ENCODE results near the gene IL1RL2.

The IL1RL2 gene

DNA sequence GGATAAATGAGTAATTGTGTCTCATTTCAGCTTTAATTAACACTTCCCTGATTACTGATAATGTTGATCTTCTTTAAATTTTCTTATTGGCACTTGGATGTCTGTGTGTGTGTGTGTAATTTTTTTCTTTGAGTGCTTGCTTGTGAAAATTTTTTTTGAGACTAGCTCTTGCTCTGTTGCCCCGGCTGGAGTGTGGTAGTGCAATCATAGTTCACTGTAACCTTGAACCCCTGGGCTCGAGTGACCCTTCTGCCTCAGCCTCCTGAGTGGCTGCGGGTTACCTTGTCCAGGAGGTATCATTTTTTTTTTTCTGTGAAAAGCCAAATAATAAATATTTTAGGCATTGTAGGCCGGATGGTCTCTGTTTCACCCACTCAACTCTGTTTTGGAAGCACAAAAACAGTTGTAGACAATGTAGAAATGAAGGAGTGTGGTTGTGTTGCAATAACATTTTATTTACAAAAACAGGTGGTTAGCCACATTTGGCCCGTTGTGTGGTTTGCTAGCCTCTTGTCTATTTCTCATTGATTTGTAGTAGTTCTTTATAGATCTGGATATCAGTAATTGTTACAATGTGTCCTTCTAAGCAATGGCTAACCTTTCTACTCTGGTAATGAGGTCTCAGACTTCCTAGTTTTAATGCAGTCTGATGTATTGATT lies 7.9 kb downstream of the IL1RL2 start:
- DNase-seq (ENCODE audit: low read depth) = no peak

DNA sequence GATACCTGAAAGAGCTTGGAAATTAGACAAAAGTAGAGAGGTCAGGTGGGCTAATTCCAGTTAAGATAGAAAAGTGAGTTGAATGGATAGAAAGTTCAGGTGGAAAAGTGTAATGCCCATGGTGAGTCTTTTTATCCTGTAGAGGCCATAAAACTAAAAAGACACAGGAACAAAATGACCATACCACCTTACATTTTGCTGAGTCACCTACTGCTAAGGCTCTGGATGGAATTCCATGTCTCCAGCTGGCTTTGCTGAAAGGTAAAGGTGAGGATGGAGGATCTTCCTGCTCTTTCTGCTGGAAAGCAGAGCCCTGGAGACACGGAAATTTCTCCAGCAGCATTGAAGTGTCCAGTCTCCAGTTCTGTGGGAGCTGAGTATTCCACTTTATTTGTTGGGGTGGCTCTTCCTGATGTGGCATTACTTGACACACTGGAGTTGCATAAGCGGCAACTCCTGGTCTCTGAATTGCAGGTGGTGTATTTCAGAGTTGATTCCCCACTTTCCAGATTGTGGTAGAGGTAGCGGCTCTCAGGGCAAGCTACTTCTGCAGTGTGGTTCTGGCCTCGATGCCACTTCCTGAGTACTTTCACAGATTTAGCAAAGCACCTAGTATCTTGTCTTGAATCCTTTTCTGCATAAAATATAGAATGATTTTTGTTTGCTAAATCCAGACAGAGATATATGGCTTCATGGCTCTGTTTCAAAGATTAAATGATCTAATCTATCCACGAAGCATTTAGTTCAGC lies 10.7 kb downstream of the IL1RL2 start:
- no peak for DNase-seq (ENCODE audit: low read depth)

DNA sequence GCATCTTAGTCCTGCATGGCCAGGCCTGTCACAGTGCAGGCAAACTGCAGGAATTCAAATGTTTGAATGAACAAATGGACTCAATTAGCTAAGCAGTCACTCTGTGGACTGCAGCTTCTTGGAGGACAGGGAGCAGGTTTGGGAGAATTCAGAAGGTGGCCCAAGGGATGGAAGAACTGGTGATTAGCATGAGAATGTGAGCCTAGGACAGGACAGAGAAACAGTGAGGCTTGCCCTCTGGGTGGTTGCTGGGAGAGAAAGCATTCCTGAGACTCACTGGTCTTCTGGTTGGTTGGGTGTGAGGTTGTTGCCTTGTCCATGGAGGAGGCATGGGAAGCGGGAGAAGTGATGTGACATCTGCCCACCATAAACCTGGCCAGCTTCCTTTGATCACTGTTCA lies 13.7 kb downstream of the IL1RL2 start:
- no peak for DNase-seq (ENCODE audit: low read depth)

DNA sequence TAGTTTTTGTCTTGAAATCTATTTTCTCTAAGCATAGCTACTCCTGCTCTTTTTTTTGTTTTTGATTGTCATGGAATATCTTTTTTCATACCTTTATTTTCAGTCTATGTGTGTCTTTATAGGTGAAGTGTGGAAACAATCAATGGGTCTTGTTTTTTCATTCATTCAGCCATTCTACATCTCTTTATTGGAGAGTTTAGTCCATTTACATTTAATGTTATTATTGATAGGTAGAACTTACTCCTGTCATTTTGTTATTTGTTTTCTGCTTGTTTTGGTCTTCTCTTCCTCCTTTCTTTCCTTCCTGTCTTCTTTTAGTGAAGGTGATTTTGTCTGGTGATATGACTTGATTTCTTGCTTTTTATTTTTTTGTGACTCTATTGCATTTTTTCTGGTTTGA lies 17.8 kb downstream of the IL1RL2 start:
- DNase-seq (ENCODE audit: low read depth) = no peak

DNA sequence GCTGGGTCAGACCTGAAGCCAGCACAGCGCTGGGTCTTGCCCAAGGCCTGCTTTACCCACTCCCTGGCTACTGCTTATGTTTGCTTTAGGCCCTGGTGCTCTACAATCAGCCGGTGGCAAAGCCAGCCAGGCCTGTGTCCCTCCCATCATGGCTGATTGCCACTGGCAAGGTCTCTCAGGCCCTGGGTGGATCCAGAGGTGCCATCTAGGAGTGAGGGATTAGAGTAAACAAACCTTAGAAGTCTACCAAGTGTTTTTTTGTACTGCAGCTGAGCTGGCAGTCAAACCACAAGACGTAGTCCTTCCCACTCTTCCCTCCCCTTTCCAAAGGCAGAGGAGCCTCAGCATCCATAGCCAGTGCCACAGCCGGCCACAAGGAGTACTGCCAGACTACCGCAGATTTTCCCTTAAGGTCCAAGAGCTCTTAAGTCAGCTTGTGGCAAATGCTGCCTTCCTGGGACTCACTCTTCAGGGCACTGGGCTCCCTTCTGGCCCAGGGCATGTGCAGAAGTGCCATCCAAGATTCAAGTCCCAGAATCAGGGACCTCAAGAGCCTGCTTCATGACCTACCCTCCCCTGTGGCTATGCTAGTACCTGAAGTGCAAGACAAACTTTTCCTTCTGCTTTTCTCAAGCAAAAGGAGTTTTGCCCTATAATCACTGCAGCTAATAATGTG lies 20.0 kb downstream of the IL1RL2 start:
- DNase-seq (ENCODE audit: low read depth) = no peak

DNA sequence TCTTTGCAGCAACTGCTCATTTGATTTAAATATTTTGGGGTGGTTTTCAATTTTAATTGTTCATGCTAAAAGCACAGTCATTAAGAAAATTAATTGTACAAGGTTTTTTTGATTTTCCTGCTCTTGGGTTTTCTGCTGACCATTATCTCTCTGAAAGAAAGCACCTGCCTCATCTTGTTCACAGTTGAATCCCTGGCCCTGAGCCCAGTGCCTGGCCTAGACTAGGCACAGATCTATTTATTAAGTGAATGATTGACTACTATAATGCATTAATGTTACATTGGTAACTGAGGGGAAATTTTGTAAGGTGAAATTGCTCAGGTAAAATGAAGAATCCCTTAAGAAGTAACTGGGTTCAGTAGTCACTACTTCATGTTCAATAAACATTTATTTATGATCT lies 22.0 kb downstream of the IL1RL2 start:
- no peak for DNase-seq (ENCODE audit: low read depth)

DNA sequence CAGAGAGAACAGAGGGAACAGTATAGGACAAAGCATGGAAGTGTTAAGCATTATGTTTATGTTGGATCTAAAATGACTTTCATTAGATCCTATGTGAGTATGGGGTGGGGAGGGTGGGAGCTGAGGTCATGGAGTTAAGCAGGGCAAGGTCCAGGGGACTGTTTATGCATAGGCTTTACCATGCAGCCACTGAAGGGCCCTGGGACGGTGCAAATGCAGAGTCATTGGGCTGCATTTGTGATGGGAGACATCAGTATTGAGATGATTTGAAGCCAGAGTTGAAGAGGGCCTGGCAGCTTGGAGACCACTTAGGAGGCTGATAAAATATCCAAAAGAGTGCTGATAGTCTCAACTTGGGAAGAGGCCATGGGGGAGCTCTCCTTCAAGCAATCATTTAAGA lies 22.7 kb downstream of the IL1RL2 start:
- no peak for DNase-seq (ENCODE audit: low read depth)

DNA sequence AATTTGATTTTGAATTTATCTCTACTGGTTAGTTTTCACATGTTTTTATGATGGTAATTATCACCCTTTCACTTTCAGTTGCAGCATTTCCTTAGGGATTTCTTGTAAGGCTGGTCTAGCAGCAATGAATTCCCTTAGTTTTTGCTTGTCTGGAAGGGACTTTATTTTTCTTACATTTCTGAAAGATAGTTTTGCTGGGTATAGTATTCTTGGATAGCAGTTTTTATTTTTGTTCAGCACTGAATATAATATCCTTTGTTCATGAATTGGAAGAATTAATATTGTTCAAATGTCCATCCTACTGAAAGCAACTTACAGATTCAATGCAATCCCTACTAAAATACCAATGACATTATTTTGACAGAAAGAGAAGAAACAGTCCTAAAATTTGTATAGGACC lies 30.2 kb downstream of the IL1RL2 start:
- no peak for DNase-seq (ENCODE audit: low read depth)

DNA sequence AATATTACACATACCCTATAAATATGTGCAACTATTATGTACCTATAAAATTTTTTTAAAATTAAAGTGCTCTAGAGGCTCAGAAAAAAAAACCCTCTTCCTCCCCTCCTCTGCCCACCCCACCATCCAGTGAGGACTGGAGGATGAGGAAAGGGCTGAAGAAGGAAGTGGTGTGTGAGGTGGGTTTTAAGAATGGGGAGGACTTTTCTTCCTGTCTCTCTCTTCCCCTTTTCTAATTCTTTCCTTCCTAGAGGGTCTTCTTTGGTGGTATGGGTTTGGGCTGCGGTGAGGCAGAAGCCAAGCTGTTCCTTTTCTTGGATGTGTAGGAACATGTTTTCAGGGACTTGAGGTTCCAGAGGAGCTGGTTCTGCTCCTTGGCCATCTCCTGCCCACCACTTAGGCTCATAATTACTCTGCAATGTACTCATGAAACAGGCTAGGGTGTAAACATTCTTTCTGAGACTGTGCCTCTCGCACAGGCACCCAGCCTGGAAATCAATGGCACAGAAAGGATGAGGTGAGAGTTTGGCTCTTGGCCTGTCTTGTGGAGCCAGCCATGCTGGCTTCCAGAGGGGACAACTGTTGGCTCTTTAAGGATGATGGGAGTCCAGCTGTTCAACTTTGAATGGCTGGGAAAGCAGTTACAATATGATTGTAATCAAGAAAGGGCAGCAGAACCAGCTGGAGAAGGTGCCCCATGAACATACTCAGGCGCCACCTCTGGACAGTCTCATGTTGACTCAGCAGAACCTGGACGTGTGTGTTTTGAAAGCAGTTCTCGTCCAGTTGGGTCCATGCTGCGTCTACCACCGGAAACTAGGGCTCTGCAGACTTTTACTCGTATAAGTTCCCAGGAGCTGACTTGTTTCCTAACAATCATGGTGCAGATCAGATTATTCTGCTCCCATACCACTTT lies 38.3 kb downstream of the IL1RL2 start:
- DNase-seq (ENCODE audit: low read depth) = no peak

DNA sequence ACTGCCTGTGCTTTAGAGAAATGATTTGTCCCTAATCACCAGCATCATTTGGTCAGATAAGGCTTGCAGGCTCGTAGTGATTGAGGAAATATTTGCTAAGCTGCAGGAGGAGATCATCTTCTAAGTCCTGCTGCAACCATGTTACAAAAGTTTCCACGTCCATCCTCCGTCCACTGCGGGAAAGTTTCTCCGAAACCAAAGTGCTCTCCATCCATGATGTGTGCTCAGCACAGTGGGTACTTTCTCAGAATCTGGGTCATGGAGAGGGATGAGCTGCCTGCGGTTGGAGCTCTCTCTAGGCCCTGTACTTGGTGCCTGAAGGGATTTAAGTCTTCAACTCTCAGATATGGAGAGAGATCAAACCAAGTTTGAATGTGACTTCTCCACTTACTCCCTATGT lies 39.3 kb downstream of the IL1RL2 start:
- no peak for DNase-seq (ENCODE audit: low read depth)

DNA sequence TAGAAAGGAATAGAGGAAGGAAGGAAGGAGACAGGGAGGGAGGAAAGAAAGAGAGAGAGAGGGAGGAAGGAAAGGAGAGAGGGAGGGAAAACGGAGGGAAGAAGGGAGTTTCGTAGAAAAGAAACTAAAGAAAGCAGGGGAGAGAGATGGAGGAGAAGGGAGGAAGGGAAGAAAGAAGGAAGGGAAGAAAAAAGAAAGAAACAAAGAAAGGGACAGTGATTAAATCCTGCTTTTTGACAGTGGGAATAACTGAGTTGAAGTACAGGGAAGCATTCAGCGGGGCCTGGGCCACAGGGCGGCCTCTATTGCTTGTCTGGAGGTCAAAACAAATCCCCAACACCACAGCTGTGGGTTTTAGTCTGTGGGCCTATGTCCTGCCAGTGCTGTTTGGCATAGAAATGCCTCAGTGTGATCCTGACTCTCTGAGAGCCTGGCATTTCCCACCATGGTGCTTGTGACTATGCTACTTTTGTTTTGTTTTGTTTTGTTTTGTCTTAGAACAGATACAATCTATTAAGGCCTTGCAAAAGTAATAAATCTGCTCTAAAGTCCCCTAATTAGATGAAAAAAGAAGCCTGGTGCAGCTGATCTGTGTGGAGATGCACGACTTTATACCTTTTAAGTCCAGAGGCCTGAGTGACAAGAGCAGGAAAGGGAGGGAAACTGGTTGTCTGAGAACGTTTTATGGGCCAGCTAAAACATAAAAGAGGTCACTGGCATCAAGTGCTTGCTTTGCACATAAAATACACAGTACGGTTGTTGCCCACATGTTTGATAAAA lies 40.0 kb downstream of the IL1RL2 start:
- no peak for DNase-seq (ENCODE audit: low read depth)

DNA sequence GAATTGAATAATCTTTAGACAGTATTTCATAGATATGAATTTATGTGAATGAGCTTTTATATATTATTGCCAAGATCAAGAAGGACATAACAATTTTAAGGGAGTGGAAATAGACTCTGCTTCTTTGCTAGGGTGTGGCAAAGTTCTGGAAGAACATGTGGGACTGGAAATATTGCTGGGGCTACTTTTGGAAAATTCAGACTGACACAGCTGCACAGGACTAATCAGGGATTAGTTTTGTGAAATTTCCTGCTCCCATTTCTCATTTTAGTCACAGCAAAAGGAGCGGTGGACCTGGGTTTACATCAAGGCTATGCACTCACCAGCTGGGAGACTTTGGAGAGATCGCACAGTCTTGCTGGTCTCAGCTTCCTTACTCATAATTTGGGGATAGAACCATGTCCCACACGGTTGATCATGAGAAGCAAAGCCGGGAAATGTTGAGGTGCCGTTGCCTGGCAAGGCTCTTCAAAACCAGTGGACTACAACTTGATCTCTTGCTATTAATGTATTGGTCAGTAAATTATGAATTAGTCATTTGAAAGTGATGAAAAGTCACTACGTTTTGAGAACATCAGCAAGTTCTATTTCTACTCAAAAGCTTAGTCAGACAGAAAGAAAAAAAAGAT lies 42.4 kb downstream of the IL1RL2 start:
- no peak for DNase-seq (ENCODE audit: low read depth)

DNA sequence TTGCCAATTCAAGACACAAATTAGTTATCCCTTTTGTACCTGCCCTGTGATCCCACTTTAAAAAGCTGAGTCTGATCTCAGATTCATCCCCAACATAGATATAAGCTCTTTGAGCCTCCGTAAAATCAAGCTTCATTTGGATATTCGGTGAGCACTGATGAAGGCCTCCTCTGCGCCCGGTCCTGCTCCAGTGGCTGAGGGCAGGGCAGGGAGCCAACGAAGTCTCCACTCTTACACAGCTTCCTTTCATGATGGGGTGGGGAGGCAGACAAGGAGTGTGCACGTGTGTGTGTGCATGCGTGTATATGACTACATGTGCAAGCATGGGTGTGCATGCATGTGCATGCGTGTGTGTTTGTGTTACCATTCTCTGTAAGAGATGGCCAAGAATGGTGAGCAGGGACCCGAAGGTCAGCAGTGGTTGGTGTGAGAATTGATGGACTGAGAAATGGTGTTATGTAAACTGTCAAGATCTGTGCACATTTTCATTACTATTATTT lies 43.6 kb downstream of the IL1RL2 start:
- DNase-seq (ENCODE audit: low read depth) = no peak

DNA sequence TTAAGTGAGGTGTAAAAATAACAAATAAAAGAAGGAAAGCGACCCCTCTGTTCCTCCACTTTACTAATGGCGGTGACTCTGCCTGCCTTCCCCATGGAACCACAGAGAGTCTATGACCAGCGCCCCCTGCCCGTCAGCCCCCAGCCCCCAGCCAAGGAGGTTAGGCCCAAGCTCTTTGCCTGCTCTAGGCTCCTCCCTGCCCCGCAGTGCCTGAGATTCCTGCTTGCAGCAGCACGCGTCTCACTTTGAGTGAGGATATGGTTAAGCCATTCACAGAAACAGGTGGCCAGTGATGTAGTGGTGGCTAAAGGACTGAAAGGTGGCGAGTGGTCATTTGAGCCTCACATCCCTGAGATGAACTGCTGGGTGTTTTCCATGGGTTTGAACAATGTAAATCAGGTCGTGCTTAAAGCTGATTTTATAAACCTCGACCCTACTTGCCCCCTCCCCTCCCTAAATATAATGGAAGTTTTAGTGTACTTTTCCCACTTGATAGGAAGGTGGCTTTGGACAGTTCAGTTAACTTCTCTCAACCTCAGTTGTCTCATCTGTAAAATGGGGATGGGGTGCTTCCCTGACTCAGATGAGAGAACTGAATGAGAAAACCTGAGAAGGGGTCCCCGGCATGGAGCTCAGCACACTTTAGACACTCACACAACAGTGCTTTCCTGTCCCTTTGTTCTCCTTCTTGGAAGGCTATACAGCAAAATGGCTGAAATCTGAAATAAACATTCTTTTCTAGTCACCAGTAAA lies 46.5 kb downstream of the IL1RL2 start:
- DNase-seq (ENCODE audit: low read depth) = no peak

DNA sequence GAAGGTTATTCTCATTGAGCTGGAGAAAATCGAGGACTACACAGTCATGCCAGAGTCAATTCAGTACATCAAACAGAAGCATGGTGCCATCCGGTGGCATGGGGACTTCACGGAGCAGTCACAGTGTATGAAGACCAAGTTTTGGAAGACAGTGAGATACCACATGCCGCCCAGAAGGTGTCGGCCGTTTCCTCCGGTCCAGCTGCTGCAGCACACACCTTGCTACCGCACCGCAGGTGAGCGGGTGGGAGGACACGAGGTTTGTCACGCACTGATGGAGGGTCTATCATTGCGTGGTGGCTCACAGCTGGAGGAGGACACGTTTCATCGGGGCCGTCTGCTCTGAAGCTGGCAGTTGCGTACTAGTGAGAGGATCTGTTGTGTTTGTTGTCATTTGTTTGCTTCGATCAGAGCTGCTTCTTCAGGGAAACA lies 48.2 kb downstream of the IL1RL2 start:
- no peak for DNase-seq (ENCODE audit: low read depth)

DNA sequence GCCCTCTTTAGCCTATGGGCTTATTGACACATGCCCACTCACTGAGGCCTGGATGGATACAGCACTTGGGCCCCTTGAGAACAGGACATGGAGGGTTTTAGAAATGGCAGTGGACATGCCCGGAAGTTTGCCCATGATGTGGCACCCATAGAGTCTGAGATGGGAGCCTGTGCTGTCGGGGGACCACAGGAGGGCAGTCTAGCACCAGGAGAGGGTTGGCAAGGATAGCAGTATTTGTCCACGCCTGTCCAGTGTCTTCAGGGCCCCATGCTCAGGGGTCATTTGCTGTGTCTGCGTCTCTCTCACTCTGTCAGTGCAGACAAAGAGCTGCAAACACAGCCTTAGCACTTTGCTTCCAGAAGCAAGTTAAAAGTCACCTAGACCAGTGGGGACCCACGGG lies 48.7 kb downstream of the IL1RL2 start:
- DNase-seq (ENCODE audit: low read depth) = no peak

DNA sequence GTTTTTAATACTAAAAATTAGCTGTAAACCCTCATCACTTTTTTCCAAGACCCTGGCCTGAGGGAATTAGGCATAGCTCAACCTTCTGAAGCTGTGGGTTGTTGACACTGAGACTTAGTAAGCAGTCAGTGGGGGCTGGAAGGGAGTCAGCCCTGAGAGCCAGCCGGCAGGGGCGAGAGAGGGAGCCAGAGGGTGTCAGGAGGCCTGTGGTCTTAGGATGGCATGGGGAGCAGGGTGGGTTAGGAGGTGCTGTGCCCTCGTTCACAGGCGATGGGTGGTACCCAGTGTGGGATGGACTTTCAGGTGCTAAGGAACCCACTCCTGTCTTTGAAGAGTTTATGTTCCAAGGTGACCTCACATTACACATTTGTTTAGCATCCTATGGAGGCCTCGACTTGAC lies 49.3 kb downstream of the IL1RL2 start:
- no peak for DNase-seq (ENCODE audit: low read depth)

DNA sequence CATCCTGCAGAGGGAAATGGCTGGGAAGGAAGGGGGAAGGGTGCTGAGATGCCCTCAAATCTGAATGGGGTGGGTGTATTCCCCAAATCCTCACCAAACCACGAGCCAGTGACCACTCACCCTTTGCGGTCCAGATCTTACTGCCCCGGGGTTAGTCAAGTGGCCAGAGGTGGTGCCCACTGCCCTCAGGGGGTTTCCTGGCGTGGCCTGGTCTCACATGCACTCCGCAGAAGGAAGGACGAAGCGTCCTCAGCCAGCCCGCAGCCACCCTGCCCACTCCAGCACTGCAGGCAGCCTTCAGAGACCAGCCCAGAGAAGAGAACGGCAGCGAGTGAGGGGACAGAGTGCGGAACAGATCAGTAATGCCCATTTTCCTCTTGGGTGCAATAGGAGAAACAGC lies 50.4 kb downstream of the IL1RL2 start:
- DNase-seq (ENCODE audit: low read depth) = no peak

DNA sequence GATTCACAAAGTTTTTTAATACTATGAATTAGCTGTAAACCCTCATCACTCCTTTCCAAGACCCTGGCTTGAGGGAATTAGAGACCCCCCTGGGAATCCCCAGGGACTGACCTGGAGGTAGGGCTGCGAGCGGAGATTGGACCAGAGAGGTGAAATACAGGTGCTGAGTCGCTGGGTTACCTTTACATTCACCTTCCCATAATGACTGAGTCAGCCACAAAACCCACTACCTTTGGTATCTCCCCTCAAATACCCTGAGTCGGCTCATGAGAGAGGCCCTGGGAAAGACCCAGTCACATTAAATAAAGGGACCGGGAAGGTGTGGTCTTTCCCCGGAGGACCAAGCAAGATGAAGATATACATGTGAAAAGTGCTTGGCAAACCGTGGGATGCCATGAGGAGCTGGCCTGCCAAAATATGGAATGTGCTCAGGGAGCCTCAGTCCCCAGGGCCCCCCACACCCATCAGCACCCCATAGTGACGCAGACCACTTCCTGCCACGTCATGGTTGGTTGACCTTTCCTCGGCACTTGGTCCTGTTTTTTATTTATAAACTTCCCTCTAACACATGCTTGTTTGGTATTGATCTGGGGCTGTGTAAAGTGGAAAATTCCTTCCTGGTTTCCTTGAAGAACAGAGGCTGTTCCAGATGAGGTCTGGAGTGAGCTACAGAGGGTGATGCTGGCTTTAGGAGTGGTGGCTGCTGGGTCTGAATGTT lies 51.4 kb downstream of the IL1RL2 start:
- DNase-seq (ENCODE audit: low read depth) = no peak
